Stomach (tissue), 4 donors: Measurements from ENCODE around the gene RPRD2.

Source experiments
- CTCF ChIP-seq, 7 experiments: fragments of 450-650 bp in 4 of 7; fragments of 200-600 bp in 3 of 7; sonication (generic) in 3 of 7; IDR thresholded peaks; one replicate each; pipeline ENCODE4 v1.5.1; 2016 to 2019; ENCODE audit warnings: antibody characterized with exemption in 7 of 7, control low read depth in 2 of 7, mild to moderate bottlenecking in 1 of 7
- EP300 ChIP-seq: sonication (generic); formaldehyde crosslinking; IDR thresholded peaks from one replicate; pipeline ENCODE4 v1.6.1; 2017; ENCODE audit warnings: antibody characterized with exemption
- POLR2A ChIP-seq, 4 donors: fragments of 450-650 bp; IDR thresholded peaks; one replicate each; pipeline ENCODE4 v1.6.1; 2016; ENCODE audit warnings: antibody characterized with exemption in 4 of 4, control low read depth in 2 of 4, mild to moderate bottlenecking in 1 of 4, moderate library complexity in 1 of 4
- POLR2AphosphoS5 ChIP-seq, 3 donors: sonication (generic); formaldehyde crosslinking; IDR thresholded peaks; one replicate each; pipeline ENCODE4 v1.6.1; 2016; ENCODE audit warnings: antibody characterized with exemption in 3 of 3

DNA sequence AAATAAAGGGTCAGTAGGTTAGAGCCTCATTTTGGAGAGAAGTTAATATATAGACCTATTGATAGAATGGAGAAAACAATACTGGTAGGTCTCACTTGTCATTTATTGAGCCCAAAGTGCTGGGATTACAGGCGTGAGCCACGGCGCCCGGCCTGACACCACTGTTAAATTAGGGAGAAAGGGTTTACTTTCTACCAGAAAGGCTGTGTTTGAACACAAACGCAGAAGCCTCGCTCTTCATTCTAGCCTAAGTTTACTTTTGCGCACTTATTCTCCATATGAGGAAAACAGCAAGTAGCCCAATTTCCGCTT is 43.3 kb upstream of the RPRD2 start:
- TF ChIP-seq CTCF (IDR thresholded peaks at IDR 0.05) (no peak), POLR2A (IDR thresholded peaks at IDR 0.05) (no peak), POLR2AphosphoS5 (IDR thresholded peaks at IDR 0.05) (no peak), EP300 (no peak)
